Activated CD4-positive, alpha-beta memory T cell treated with anti-CD3 and anti-CD28 coated beads for 36 hours (primary cell): ENCODE results near the gene ZMYND12. TPM values are rescaled to one million over a fixed set of nuclear protein-coding genes. Genes with fewer than 3 reads are reported as not detected.

Experiments used
- CTCF ChIA-PET: fragments of 350-600 bp; sonication (Branson Sonifier 250); formaldehyde crosslinking; loops from one replicate; lab custom pipeline; 2021; ENCODE audit warnings: antibody characterized with exemption, inconsistent platforms; lab: Charles Lee
- POLR2A ChIA-PET: fragments of 350-600 bp; sonication (Branson Sonifier 250); formaldehyde crosslinking; loops from one replicate; lab custom pipeline; 2021; ENCODE audit warnings: antibody characterized with exemption; lab: Charles Lee
- DNase-seq: peaks from one replicate; pipeline ENCODE4 v3.0.0-alpha.2; 2020
- H3K27ac Mint-ChIP-seq: one replicate; pipeline ENCODE4 v1.8.0; 2021; ENCODE audit warnings: mixed read lengths
- H3K27me3 Mint-ChIP-seq: one replicate; pipeline ENCODE4 v1.8.0; 2021; ENCODE audit warnings: mixed read lengths
- H3K36me3 Mint-ChIP-seq: one replicate; pipeline ENCODE4 v1.8.0; 2021; ENCODE audit warnings: mixed read lengths
- H3K4me1 Mint-ChIP-seq: one replicate; pipeline ENCODE4 v1.8.0; 2021; ENCODE audit warnings: low read depth, mixed read lengths
- H3K4me3 Mint-ChIP-seq: one replicate; pipeline ENCODE4 v1.8.0; 2021; ENCODE audit warnings: mild to moderate bottlenecking, mixed read lengths
- H3K9me3 Mint-ChIP-seq: one replicate; pipeline ENCODE4 v1.8.0; 2021; ENCODE audit warnings: mixed read lengths
- intact Hi-C: fragments of 100-400 bp; cut with micrococcal nuclease; formaldehyde crosslinking; loops from one replicate; pipeline ENCODE4 v1.15.1; 2023
- total RNA-seq, 2 experiments: library from RNA; stranded (reverse); gene quantifications; one replicate each; pipeline ENCODE4 v1.2.3, GENCODE V29; 2021

Gene ZMYND12
- total RNA-seq, 2 experiments from 2014 or later = 0.97 to 1.3 TPM

- intact Hi-C loops = no loop called here
- Mint-ChIP-seq H3K4me1 (peaks cover 20% of the 10 kb centered on the region), H3K27me3 (no peaks in the 10 kb centered on the region), H3K36me3 (no peaks in the 10 kb centered on the region), H3K27ac (no peak overlapping the region), H3K4me3 (no peak overlapping the region), H3K9me3 (no peaks in the 10 kb centered on the region)
- ChIA-PET POLR2A (no interaction called here), CTCF (no interaction called here)
- DNase-seq = no peak
Observed at GRCh38 chr1:42466030-42466429, 10.2 kb upstream of the ZMYND12 start.

- H3K4me1 Mint-ChIP-seq = peaks cover 24% of the 10 kb centered on the region
- no peaks in the 10 kb centered on the region for H3K9me3 Mint-ChIP-seq
- H3K27ac Mint-ChIP-seq = no peak overlapping the region
- ChIA-PET POLR2A (no interaction called here), CTCF (interaction anchor here (1.5 kb wide), 1 partner anchor 290 kb away, joined by 6 read pairs; no protein-coding TSS in a partner anchor)
- H3K4me3 Mint-ChIP-seq = peak overlapping the region; percentile 79
- peaks cover 7% of the 10 kb centered on the region for H3K36me3 Mint-ChIP-seq
- DNase-seq = no peak
- intact Hi-C loops = loop anchor here (1.0 to 2.0 kb wide), 2 partner anchors 8 to 195 kb away; partner anchors contain the start of genes PPCS, PPIH and ZMYND12
- H3K27me3 Mint-ChIP-seq = no peaks in the 10 kb centered on the region
Observed at GRCh38 chr1:42463921-42464320, 8.1 kb upstream of the ZMYND12 start.

- no peaks in the 10 kb centered on the region for H3K9me3 Mint-ChIP-seq
- no peaks in the 10 kb centered on the region for H3K27me3 Mint-ChIP-seq
- DNase-seq = peak; percentile 98
- H3K36me3 Mint-ChIP-seq = peaks cover 13% of the 10 kb centered on the region
- H3K27ac Mint-ChIP-seq = peak within 1 kb of the TSS; percentile 73
- ChIA-PET POLR2A (interaction anchor here (0.8 to 1.2 kb wide), 4 partner anchors 11 to 350 kb away, joined by 3 to 4 read pairs (median 3); partner anchors contain the start of genes C1orf50, P3H1 and PPIH), CTCF (interaction anchor here (0.8 to 1.5 kb wide), 2 partner anchors 290 to 598 kb away, joined by 3 to 6 read pairs; no protein-coding TSS in a partner anchor)
- intact Hi-C loops = loop anchor here (2.0 kb wide), 1 partner anchor 196 kb away; the partner anchor contains the start of gene PPIH
- peaks cover 31% of the 10 kb centered on the region for H3K4me1 Mint-ChIP-seq
- peak within 1 kb of the TSS; percentile 79 for H3K4me3 Mint-ChIP-seq
Observed at GRCh38 chr1:42462828-42463763, 7.3 kb upstream of the ZMYND12 start, which contains the start of gene CCDC30. CCDC30 (plus strand) TSS chr1:42463286; CDS start chr1:42480552, 17,266 bp downstream.

GRCh38 chr1:42461196-42461595 is 5.4 kb upstream of the ZMYND12 start:
- Mint-ChIP-seq H3K4me1 (peaks cover 40% of the 10 kb centered on the region), H3K4me3 (no peak overlapping the region), H3K27ac (no peak overlapping the region), H3K36me3 (peaks cover 24% of the 10 kb centered on the region), H3K27me3 (no peaks in the 10 kb centered on the region), H3K9me3 (no peaks in the 10 kb centered on the region)
- intact Hi-C loops = no loop called here
- no peak for DNase-seq
- ChIA-PET CTCF (no interaction called here), POLR2A (no interaction called here)

GRCh38 chr1:42456754-42457089 is 900 bp upstream of the ZMYND12 start:
- no peaks in the 10 kb centered on the region for H3K9me3 Mint-ChIP-seq
- CTCF ChIA-PET = interaction anchor here (0.6 to 0.8 kb wide), 2 partner anchors 118 to 193 kb away, joined by 3 read pairs; no protein-coding TSS in a partner anchor
- H3K4me3 Mint-ChIP-seq = peak overlapping the region; percentile 79
- peaks cover 24% of the 10 kb centered on the region for H3K36me3 Mint-ChIP-seq
- peak; percentile 72 for DNase-seq
- intact Hi-C loops = loop anchor here (1.0 to 5.0 kb wide), 4 partner anchors 8 to 311 kb away; partner anchors contain the start of genes C1orf50, FOXJ3 and P3H1
- no peaks in the 10 kb centered on the region for H3K27me3 Mint-ChIP-seq
- H3K4me1 Mint-ChIP-seq = peaks cover 23% of the 10 kb centered on the region
- POLR2A ChIA-PET = interaction anchor here (0.9 to 1.2 kb wide), 3 partner anchors 16 to 123 kb away, joined by 3 read pairs; no protein-coding TSS in a partner anchor
- peak overlapping the region; percentile 91 for H3K27ac Mint-ChIP-seq

- CTCF ChIA-PET = no interaction called here
- intact Hi-C loops = no loop called here
Observed at GRCh38 chr1:42454403-42454802, 1.4 kb downstream of the ZMYND12 start.

GRCh38 chr1:42453386-42453785 is 2.4 kb downstream of the ZMYND12 start:
- intact Hi-C loops = no loop called here
- H3K4me1 Mint-ChIP-seq = peaks cover 15% of the 10 kb centered on the region
- H3K4me3 Mint-ChIP-seq = no peak overlapping the region
- no peaks in the 10 kb centered on the region for H3K27me3 Mint-ChIP-seq
- CTCF ChIA-PET = no interaction called here
- H3K27ac Mint-ChIP-seq = no peak overlapping the region
- POLR2A ChIA-PET = no interaction called here
- no peak for DNase-seq
- no peaks in the 10 kb centered on the region for H3K9me3 Mint-ChIP-seq
- H3K36me3 Mint-ChIP-seq = peaks cover 13% of the 10 kb centered on the region

More at GRCh38 chr1:42454403-42454802, 1.4 kb downstream of the ZMYND12 start:
- Mint-ChIP-seq H3K4me3 (no peak overlapping the region), H3K27me3 (no peaks in the 10 kb centered on the region), H3K36me3 (peaks cover 20% of the 10 kb centered on the region), H3K27ac (no peak overlapping the region), H3K9me3 (no peaks in the 10 kb centered on the region), H3K4me1 (peaks cover 19% of the 10 kb centered on the region)
- no peak for DNase-seq
- POLR2A ChIA-PET = interaction anchor here (0.6 kb wide), 1 partner anchor 776 kb away, joined by 4 read pairs; no protein-coding TSS in a partner anchor

- no peak overlapping the region for H3K27ac Mint-ChIP-seq
- H3K36me3 Mint-ChIP-seq = no peaks in the 10 kb centered on the region
- no peak overlapping the region for H3K4me3 Mint-ChIP-seq
- DNase-seq = no peak
- H3K9me3 Mint-ChIP-seq = no peaks in the 10 kb centered on the region
- CTCF ChIA-PET = interaction anchor here (0.7 kb wide), 1 partner anchor 128 kb away, joined by 3 read pairs; no protein-coding TSS in a partner anchor
- H3K4me1 Mint-ChIP-seq = no peaks in the 10 kb centered on the region
- intact Hi-C loops = no loop called here
- no peaks in the 10 kb centered on the region for H3K27me3 Mint-ChIP-seq
- POLR2A ChIA-PET = no interaction called here
Observed at GRCh38 chr1:42450061-42450460, 5.8 kb downstream of the ZMYND12 start.

GRCh38 chr1:42449256-42449655 is 6.6 kb downstream of the ZMYND12 start:
- no peak for DNase-seq
- H3K9me3 Mint-ChIP-seq = no peaks in the 10 kb centered on the region
- CTCF ChIA-PET = no interaction called here

GRCh38 chr1:42442662-42443061 is 13.2 kb downstream of the ZMYND12 start:
- ChIA-PET POLR2A (no interaction called here), CTCF (no interaction called here)
- no peaks in the 10 kb centered on the region for H3K27me3 Mint-ChIP-seq
- no peaks in the 10 kb centered on the region for H3K36me3 Mint-ChIP-seq
- H3K9me3 Mint-ChIP-seq = no peaks in the 10 kb centered on the region
- no peak overlapping the region for H3K27ac Mint-ChIP-seq
- intact Hi-C loops = no loop called here
- no peaks in the 10 kb centered on the region for H3K4me1 Mint-ChIP-seq
- DNase-seq = no peak
- no peak overlapping the region for H3K4me3 Mint-ChIP-seq

More at GRCh38 chr1:42449256-42449655, 6.6 kb downstream of the ZMYND12 start:
- H3K4me1 Mint-ChIP-seq = no peaks in the 10 kb centered on the region
- H3K27me3 Mint-ChIP-seq = no peaks in the 10 kb centered on the region
- intact Hi-C loops = no loop called here
- H3K27ac Mint-ChIP-seq = no peak overlapping the region
- H3K36me3 Mint-ChIP-seq = no peaks in the 10 kb centered on the region
- POLR2A ChIA-PET = no interaction called here
- H3K4me3 Mint-ChIP-seq = no peak overlapping the region

- no peaks in the 10 kb centered on the region for H3K27me3 Mint-ChIP-seq
- POLR2A ChIA-PET = no interaction called here
- no peak for DNase-seq
- intact Hi-C loops = no loop called here
- no peaks in the 10 kb centered on the region for H3K4me1 Mint-ChIP-seq
- no peaks in the 10 kb centered on the region for H3K9me3 Mint-ChIP-seq
- H3K4me3 Mint-ChIP-seq = no peak overlapping the region
- CTCF ChIA-PET = no interaction called here
- no peak overlapping the region for H3K27ac Mint-ChIP-seq
- H3K36me3 Mint-ChIP-seq = no peaks in the 10 kb centered on the region
Observed at GRCh38 chr1:42439940-42440339, 15.9 kb downstream of the ZMYND12 start.

GRCh38 chr1:42434340-42434739 is 21.5 kb downstream of the ZMYND12 start:
- ChIA-PET POLR2A (no interaction called here), CTCF (no interaction called here)
- Mint-ChIP-seq H3K27ac (no peak overlapping the region), H3K27me3 (no peaks in the 10 kb centered on the region), H3K4me3 (no peak overlapping the region), H3K36me3 (no peaks in the 10 kb centered on the region), H3K4me1 (no peaks in the 10 kb centered on the region), H3K9me3 (no peaks in the 10 kb centered on the region)
- no peak for DNase-seq
- intact Hi-C loops = no loop called here
